PC-3 (cell line): ENCODE results near the gene HNRNPL. TPM values are rescaled to one million over a fixed set of nuclear protein-coding genes. Genes with fewer than 3 reads are reported as not detected.

Experiments used
- ATAC-seq: fragments of 200-7000 bp; cut with Tn5 transposase; 2 replicates; pipeline ENCODE4 v1.9.1; 2020; ENCODE audit warnings: mild to moderate bottlenecking, moderate library complexity
- BruUV-seq: library from RNA; stranded (reverse); fragments of 400-500 nt; replicated peaks from 2 replicates; lab custom pipeline; 2021; lab: Mats Ljungman, UMichigan
- CTCF ChIA-PET: fragments of 300-600 bp; sonication (Branson Sonifier 250); formaldehyde crosslinking; loops from one replicate; lab custom pipeline; 2022; ENCODE audit warnings: antibody characterized with exemption; lab: Charles Lee
- POLR2A ChIA-PET: fragments of 300-600 bp; sonication (Branson Sonifier 250); formaldehyde crosslinking; loops from one replicate; lab custom pipeline; 2022; ENCODE audit warnings: antibody characterized with exemption; ENCODE audit not compliant: unreplicated experiment; lab: Charles Lee
- DNase-seq: peaks from one replicate; pipeline ENCODE4 v3.0.0-alpha.2; 2015
- H2AFZ ChIP-seq: fragments of 300-600 bp; sonication (generic); 2 replicates; pipeline ENCODE4 v1.6.0; 2016; ENCODE audit warnings: antibody characterized with exemption, low read length
- H3F3A ChIP-seq: fragments of 300-600 bp; sonication (generic); one replicate; pipeline ENCODE4 v1.6.0; 2017; ENCODE audit warnings: antibody characterized with exemption, low read length, control low read depth, mild to moderate bottlenecking; ENCODE audit not compliant: unreplicated experiment
- H3K27ac ChIP-seq: fragments of 300-600 bp; sonication (generic); 2 replicates; pipeline ENCODE4 v1.5.1; 2016; ENCODE audit warnings: mild to moderate bottlenecking, low read length
- H3K27me3 ChIP-seq: fragments of 300-600 bp; sonication (generic); 2 replicates; pipeline ENCODE4 v1.6.1; 2016; ENCODE audit warnings: low read length, mixed read lengths
- H3K36me3 ChIP-seq: fragments of 300-600 bp; sonication (generic); 2 replicates; pipeline ENCODE4 v1.6.1; 2016; ENCODE audit warnings: low read depth, mixed run types, low read length, mixed read lengths
- H3K4me1 ChIP-seq: fragments of 300-600 bp; sonication (generic); 2 replicates; pipeline ENCODE4 v1.5.1; 2016; ENCODE audit warnings: low read length; ENCODE audit not compliant: insufficient read depth
- H3K4me2 ChIP-seq: fragments of 300-600 bp; sonication (generic); 2 replicates; pipeline ENCODE4 v1.6.0; 2016; ENCODE audit warnings: low read length
- H3K4me3 ChIP-seq: fragments of 300-600 bp; sonication (generic); 2 replicates; pipeline ENCODE4 v1.5.1; 2016; ENCODE audit warnings: mild to moderate bottlenecking, low read length, mixed read lengths
- H3K79me2 ChIP-seq: fragments of 300-600 bp; sonication (generic); 2 replicates; pipeline ENCODE4 v1.6.1; 2017; ENCODE audit warnings: low read length, mixed read lengths
- H3K9ac ChIP-seq: fragments of 300-600 bp; sonication (generic); 2 replicates; pipeline ENCODE4 v1.6.0; 2016; ENCODE audit warnings: mild to moderate bottlenecking, low read length
- H3K9me2 ChIP-seq: fragments of 300-600 bp; sonication (generic); replicated peaks from 2 replicates; pipeline ENCODE4 v1.6.1; 2016; ENCODE audit warnings: mixed run types, low read length, mixed read lengths
- H3K9me3 ChIP-seq: fragments of 300-600 bp; sonication (generic); 2 replicates; pipeline ENCODE4 v1.6.1; 2016; ENCODE audit warnings: low read length, mixed read lengths
- H4K20me1 ChIP-seq: fragments of 300-600 bp; sonication (generic); 2 replicates; pipeline ENCODE4 v1.6.1; 2016; ENCODE audit warnings: low read length, mixed read lengths
- CTCF ChIP-seq: fragments of 300-600 bp; sonication (generic); conservative IDR thresholded peaks from 2 replicates; pipeline ENCODE4 v1.5.1; 2017; ENCODE audit warnings: antibody characterized with exemption, low read depth, mild to moderate bottlenecking, low read length
- EZH2 ChIP-seq: fragments of 300-600 bp; sonication (generic); IDR thresholded peaks from one replicate; pipeline ENCODE4 v1.6.1; 2017; ENCODE audit warnings: antibody characterized with exemption, mild to moderate bottlenecking, low read length; ENCODE audit not compliant: unreplicated experiment
- EZH2phosphoT487 ChIP-seq: fragments of 300-600 bp; sonication (generic); IDR thresholded peaks from 2 replicates; pipeline ENCODE4 v1.6.1; 2018; ENCODE audit warnings: mild to moderate bottlenecking, antibody characterized with exemption, low read length, borderline replicate concordance
- intact Hi-C: fragments of 100-400 bp; cut with micrococcal nuclease; formaldehyde crosslinking; loops from 2 replicates; pipeline ENCODE4 v1.9.0; 2023
- total RNA-seq: library from RNA; depleted of rRNA; stranded (reverse); fragments of >200 nt; gene quantifications from 2 replicates; pipeline ENCODE4 v1.2.3, GENCODE V29; 2014

HNRNPL gene
- total RNA-seq, 1 experiment from 2014 or later: 315 TPM

DNA sequence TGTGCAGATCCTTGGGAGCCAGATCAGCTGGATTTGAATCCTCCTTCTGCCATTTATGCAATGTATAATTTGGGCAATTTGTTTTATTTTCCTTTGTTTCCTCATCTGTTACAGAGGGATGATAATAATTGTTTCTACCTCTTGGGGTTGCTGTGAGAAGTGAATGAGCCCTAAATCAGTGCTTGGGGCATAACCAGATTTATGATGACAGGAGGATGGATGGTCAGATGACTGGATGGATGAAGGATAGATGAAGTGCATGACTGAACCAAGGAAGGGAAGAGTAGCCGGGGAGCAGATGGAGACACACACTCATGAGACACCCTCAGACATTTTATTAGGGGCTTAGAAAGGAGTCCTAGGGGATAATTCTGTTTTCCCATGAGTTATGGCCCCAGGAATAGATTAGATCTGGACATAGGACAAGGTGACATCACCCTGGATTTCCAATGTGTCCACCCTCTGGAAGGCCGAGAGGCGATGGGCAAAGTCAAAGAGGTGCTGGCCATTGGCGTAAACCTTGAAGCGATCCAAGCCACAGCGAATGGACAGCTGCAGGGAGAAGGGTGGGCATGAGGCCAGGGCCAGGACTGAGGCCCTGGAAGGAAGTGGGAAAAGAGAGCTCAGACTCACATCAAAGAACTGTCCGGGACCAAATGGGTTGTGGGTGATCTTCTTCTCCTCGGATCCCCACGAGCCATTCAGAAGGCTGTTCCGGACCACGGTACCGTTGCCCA lies 48.3 kb downstream of the HNRNPL start:
- intact Hi-C loops: no loop called here
- ATAC-seq (no peak), DNase-seq (no peak)
- no peak for TF ChIP-seq EZH2
- no peak for TF ChIP-seq CTCF
- TF ChIP-seq EZH2phosphoT487: no peak
- no peak overlapping the region for H3K27ac ChIP-seq
- no peaks in the 10 kb centered on the region for H3K9me3 ChIP-seq
- no peaks in the 10 kb centered on the region for H3K9me2 ChIP-seq
- POLR2A ChIA-PET: no interaction called here
- no peaks in the 10 kb centered on the region for H3K27me3 ChIP-seq
- no peak overlapping the region for H3K9ac ChIP-seq
- no peaks in the 10 kb centered on the region for H3F3A ChIP-seq
- no peaks in the 10 kb centered on the region for H4K20me1 ChIP-seq
- H2AFZ ChIP-seq: no peak overlapping the region
- H3K4me3 ChIP-seq: no peak overlapping the region
- no peaks in the 10 kb centered on the region for H3K79me2 ChIP-seq
- BruUV-seq: no TSS peak
- H3K4me2 ChIP-seq: no peak overlapping the region
- H3K36me3 ChIP-seq: no peaks in the 10 kb centered on the region
- peaks cover 12% of the 10 kb centered on the region for H3K4me1 ChIP-seq
- CTCF ChIA-PET: no interaction called here

GRCh38 chr19:38800577-38801347 lies 49.0 kb downstream of the HNRNPL start:
- CTCF ChIA-PET: no interaction called here
- intact Hi-C loops: no loop called here
- no peaks in the 10 kb centered on the region for H3K9me2 ChIP-seq

More at GRCh38 chr19:38800577-38801347, 49.0 kb downstream of the HNRNPL start:
- Histone ChIP-seq H3K36me3 (no peaks in the 10 kb centered on the region), H3F3A (no peaks in the 10 kb centered on the region), H2AFZ (no peak overlapping the region), H3K27me3 (no peaks in the 10 kb centered on the region), H3K9ac (no peak overlapping the region), H3K4me1 (peaks cover 12% of the 10 kb centered on the region), H3K4me3 (no peak overlapping the region), H4K20me1 (no peaks in the 10 kb centered on the region), H3K4me2 (no peak overlapping the region), H3K27ac (no peak overlapping the region), H3K79me2 (no peaks in the 10 kb centered on the region), H3K9me3 (no peaks in the 10 kb centered on the region)
- no peak for TF ChIP-seq EZH2phosphoT487
- no peak for TF ChIP-seq CTCF
- no peak for TF ChIP-seq EZH2
- no TSS peak for BruUV-seq
- DNase-seq (no peak), ATAC-seq (no peak)
- POLR2A ChIA-PET: no interaction called here
